Thyroid gland (tissue), 4 donors: ENCODE measurements around the gene CCR5.

Experiments used
- POLR2A ChIP-seq, 2 donors: fragments of 450-650 bp; IDR thresholded peaks; one replicate each; pipeline ENCODE4 v1.6.1; 2017; ENCODE audit warnings: antibody characterized with exemption in 2 of 2, mild to moderate bottlenecking in 2 of 2, moderate library complexity in 1 of 2
- TF ChIP-seq, protein P1 (sequence below), 6 experiments: fragments of 200-600 bp in 3 of 6; fragments of 450-650 bp in 3 of 6; sonication (generic) in 3 of 6; IDR thresholded peaks; one replicate each; pipeline ENCODE4 v1.5.1; 2016 to 2019; ENCODE audit warnings: antibody characterized with exemption in 6 of 6, mild to moderate bottlenecking in 2 of 6, inconsistent platforms in 1 of 6, moderate library complexity in 1 of 6

DNA sequence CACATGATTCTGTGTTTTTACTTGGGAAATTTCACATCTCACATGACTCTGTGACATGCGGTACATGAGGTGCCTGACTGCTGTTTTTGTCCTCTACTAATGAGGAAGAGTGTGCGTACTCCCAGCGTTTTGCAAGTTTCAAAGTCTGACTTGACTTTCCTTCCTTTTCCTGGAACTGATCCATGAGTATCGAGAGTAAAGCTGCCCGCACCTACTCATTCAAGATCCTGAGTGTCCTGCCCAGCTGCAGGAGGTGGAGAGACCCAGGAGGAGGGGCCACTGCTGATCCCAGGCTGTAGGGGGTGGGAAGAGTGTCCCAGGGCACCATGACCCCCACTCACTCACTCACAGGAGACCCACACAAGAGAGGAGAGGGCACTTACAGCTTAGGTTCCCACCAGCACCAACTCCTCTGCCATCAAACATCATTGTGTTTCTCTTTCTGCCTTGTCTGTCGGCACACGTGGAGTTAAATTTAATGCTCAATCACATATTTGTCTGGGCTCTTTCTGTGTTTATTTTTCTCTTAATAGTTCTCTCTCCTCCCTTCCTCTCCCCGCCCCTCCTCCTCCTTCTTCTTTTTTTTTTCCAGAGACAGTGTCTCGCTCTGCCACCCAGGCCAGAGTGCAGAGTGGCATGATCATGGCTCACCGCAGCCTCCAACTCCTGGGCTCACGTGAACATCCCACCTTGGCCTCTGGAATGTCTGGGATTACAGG, 34.7 kb downstream of the CCR5 start:
- TF ChIP-seq, protein P1, sequence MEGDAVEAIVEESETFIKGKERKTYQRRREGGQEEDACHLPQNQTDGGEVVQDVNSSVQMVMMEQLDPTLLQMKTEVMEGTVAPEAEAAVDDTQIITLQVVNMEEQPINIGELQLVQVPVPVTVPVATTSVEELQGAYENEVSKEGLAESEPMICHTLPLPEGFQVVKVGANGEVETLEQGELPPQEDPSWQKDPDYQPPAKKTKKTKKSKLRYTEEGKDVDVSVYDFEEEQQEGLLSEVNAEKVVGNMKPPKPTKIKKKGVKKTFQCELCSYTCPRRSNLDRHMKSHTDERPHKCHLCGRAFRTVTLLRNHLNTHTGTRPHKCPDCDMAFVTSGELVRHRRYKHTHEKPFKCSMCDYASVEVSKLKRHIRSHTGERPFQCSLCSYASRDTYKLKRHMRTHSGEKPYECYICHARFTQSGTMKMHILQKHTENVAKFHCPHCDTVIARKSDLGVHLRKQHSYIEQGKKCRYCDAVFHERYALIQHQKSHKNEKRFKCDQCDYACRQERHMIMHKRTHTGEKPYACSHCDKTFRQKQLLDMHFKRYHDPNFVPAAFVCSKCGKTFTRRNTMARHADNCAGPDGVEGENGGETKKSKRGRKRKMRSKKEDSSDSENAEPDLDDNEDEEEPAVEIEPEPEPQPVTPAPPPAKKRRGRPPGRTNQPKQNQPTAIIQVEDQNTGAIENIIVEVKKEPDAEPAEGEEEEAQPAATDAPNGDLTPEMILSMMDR (IDR thresholded peaks at IDR 0.05) = no peak
- no peak for TF ChIP-seq POLR2A (IDR thresholded peaks at IDR 0.05)
